H9 (cell line): ENCODE data around the gene TFEB. TPM values are rescaled to one million over a fixed set of nuclear protein-coding genes. Genes with fewer than 3 reads are reported as not detected.

Experiments
- DNase-seq: peaks from one replicate; pipeline ENCODE4 v3.0.0-alpha.2; 2017
- H2AFZ ChIP-seq: one replicate; pipeline ENCODE4 v1.6.1; 2013; ENCODE audit warnings: mild to moderate bottlenecking, low read length, control low read depth, moderate library complexity
- H2AK5ac ChIP-seq: 2 replicates; pipeline ENCODE4 v1.6.1; 2013; ENCODE audit warnings: low read length, control low read depth, mixed read lengths; ENCODE audit not compliant: insufficient read length
- H2BK120ac ChIP-seq: one replicate; pipeline ENCODE4 v1.6.1; 2013; ENCODE audit warnings: low read depth, mild to moderate bottlenecking, low read length, control low read depth, inconsistent platforms; ENCODE audit not compliant: poor library complexity, severe bottlenecking
- H2BK12ac ChIP-seq: 2 replicates; pipeline ENCODE4 v1.6.1; 2013; ENCODE audit warnings: low read length, control low read depth, mixed read lengths, low read depth; ENCODE audit not compliant: insufficient read length
- H2BK15ac ChIP-seq: 2 replicates; pipeline ENCODE4 v1.6.1; 2013; ENCODE audit warnings: low read depth, low read length, control low read depth
- H2BK20ac ChIP-seq: one replicate; pipeline ENCODE4 v1.6.1; 2013; ENCODE audit warnings: low read depth, mild to moderate bottlenecking, low read length, control low read depth, inconsistent platforms; ENCODE audit not compliant: poor library complexity, severe bottlenecking
- H2BK5ac ChIP-seq: 2 replicates; pipeline ENCODE4 v1.6.1; 2013; ENCODE audit warnings: low read length, control low read depth, mixed read lengths; ENCODE audit not compliant: insufficient read length
- H3K14ac ChIP-seq: 2 replicates; pipeline ENCODE4 v1.6.1; 2013; ENCODE audit warnings: low read length, control low read depth; ENCODE audit not compliant: insufficient read depth
- H3K18ac ChIP-seq: 2 replicates; pipeline ENCODE4 v1.6.1; 2013; ENCODE audit warnings: low read depth, mild to moderate bottlenecking, mixed read lengths, low read length, control low read depth; ENCODE audit not compliant: insufficient read length
- H3K23ac ChIP-seq: 2 replicates; pipeline ENCODE4 v1.6.1; 2013; ENCODE audit warnings: low read length, control low read depth, mixed read lengths, low read depth; ENCODE audit not compliant: insufficient read length
- H3K23me2 ChIP-seq: 2 replicates; pipeline ENCODE4 v1.6.1; 2013; ENCODE audit warnings: low read depth, mild to moderate bottlenecking, mixed read lengths, low read length, control low read depth; ENCODE audit not compliant: insufficient read length, poor library complexity, severe bottlenecking
- H3K27ac ChIP-seq: 2 replicates; pipeline ENCODE4 v1.5.1; 2013; ENCODE audit warnings: low read length, control low read depth, mixed read lengths, low read depth; ENCODE audit not compliant: insufficient read length
- H3K27me3 ChIP-seq: 2 replicates; pipeline ENCODE4 v1.6.1; 2013; ENCODE audit warnings: low read length, control low read depth, inconsistent platforms; ENCODE audit not compliant: insufficient read depth
- H3K4ac ChIP-seq: 2 replicates; pipeline ENCODE4 v1.6.1; 2013; ENCODE audit warnings: low read depth, mild to moderate bottlenecking, control low read depth, inconsistent platforms, low read length, moderate library complexity
- H3K4me1 ChIP-seq: 2 replicates; pipeline ENCODE4 v1.6.1; 2013; ENCODE audit warnings: low read length, control low read depth, inconsistent platforms; ENCODE audit not compliant: insufficient read depth
- H3K4me2 ChIP-seq: 2 replicates; pipeline ENCODE4 v1.6.1; 2013; ENCODE audit warnings: low read length, control low read depth, mixed read lengths; ENCODE audit not compliant: insufficient read length, insufficient read depth
- H3K56ac ChIP-seq: 2 replicates; pipeline ENCODE4 v1.6.1; 2013; ENCODE audit warnings: low read depth, mild to moderate bottlenecking, mixed read lengths, low read length, control low read depth; ENCODE audit not compliant: insufficient read length
- H3K79me1 ChIP-seq: 2 replicates; pipeline ENCODE4 v1.6.1; 2013; ENCODE audit warnings: low read depth, mild to moderate bottlenecking, moderate library complexity, low read length, control low read depth, inconsistent platforms; ENCODE audit not compliant: insufficient read depth, poor library complexity, severe bottlenecking
- H3K79me2 ChIP-seq: 2 replicates; pipeline ENCODE4 v1.6.1; 2013; ENCODE audit warnings: low read length, control low read depth, inconsistent platforms; ENCODE audit not compliant: insufficient read depth
- H3K9ac ChIP-seq: 2 replicates; pipeline ENCODE4 v1.6.1; 2013; ENCODE audit warnings: low read length, control low read depth, mixed read lengths; ENCODE audit not compliant: insufficient read length; ENCODE audit errors: extremely low read depth
- H3K9me3 ChIP-seq: one replicate; pipeline ENCODE4 v1.6.1; 2013; ENCODE audit warnings: low read depth, low read length, inconsistent platforms; ENCODE audit not compliant: control insufficient read depth
- H3T11ph ChIP-seq: one replicate; pipeline ENCODE4 v1.6.1; 2013; ENCODE audit warnings: mild to moderate bottlenecking, low read length, control low read depth, inconsistent platforms
- H4K20me1 ChIP-seq: one replicate; pipeline ENCODE4 v1.6.1; 2013; ENCODE audit not compliant: control insufficient read depth, insufficient read length, insufficient read depth
- H4K5ac ChIP-seq: 2 replicates; pipeline ENCODE4 v1.6.1; 2013; ENCODE audit warnings: low read depth, mild to moderate bottlenecking, mixed read lengths, low read length, control low read depth; ENCODE audit not compliant: insufficient read length
- H4K8ac ChIP-seq: replicated peaks from 2 replicates; pipeline ENCODE4 v1.6.1; 2013; ENCODE audit warnings: low read length, control low read depth, mixed read lengths, low read depth; ENCODE audit not compliant: insufficient read length
- H4K91ac ChIP-seq: 2 replicates; pipeline ENCODE4 v1.6.1; 2013; ENCODE audit warnings: low read depth, mild to moderate bottlenecking, moderate library complexity, mixed read lengths, low read length, control low read depth; ENCODE audit not compliant: insufficient read length
- H3K27ac Mint-ChIP-seq, 3 experiments: 2 replicates in 2 of 3; 3 replicates in 1 of 3; pipeline ENCODE4 v1.8.0; 2020 to 2021; ENCODE audit warnings: mixed read lengths in 3 of 3, mild to moderate bottlenecking in 1 of 3, moderate library complexity in 1 of 3
- H3K27me3 Mint-ChIP-seq: 2 replicates; pipeline ENCODE4 v1.8.0; 2021; ENCODE audit warnings: low read depth, mild to moderate bottlenecking, moderate library complexity, mixed read lengths
- H3K36me3 Mint-ChIP-seq, 3 experiments: 2 replicates in 2 of 3; 3 replicates in 1 of 3; pipeline ENCODE4 v1.8.0; 2020 to 2021; ENCODE audit warnings: low read depth in 3 of 3, mixed read lengths in 3 of 3; ENCODE audit not compliant: insufficient read depth in 1 of 3
- H3K4me1 Mint-ChIP-seq, 2 experiments: 2 replicates each; pipeline ENCODE4 v1.8.0; 2020; ENCODE audit warnings: mixed read lengths in 2 of 2
- H3K4me3 Mint-ChIP-seq, 2 experiments: 2 replicates in 1 of 2; 3 replicates in 1 of 2; pipeline ENCODE4 v1.8.0; 2020 to 2021; ENCODE audit warnings: mild to moderate bottlenecking in 2 of 2, mixed read lengths in 2 of 2, moderate library complexity in 1 of 2
- H3K9me3 Mint-ChIP-seq, 2 experiments: 2 replicates in 1 of 2; 3 replicates in 1 of 2; pipeline ENCODE4 v1.8.0; 2020; ENCODE audit warnings: mild to moderate bottlenecking in 2 of 2, mixed read lengths in 2 of 2, moderate library complexity in 1 of 2
- CTCF ChIP-seq: fragments of 200-600 bp; sonication (generic); conservative IDR thresholded peaks from 3 replicates; pipeline ENCODE4 v1.8.0; 2021; ENCODE audit warnings: antibody characterized with exemption, mild to moderate bottlenecking
- WGBS: extraction: QIAGEN DNeasy Blood & Tissue Kit; methylation state at CpG from one replicate; pipeline ENCODE4 v1.1.7; 2013; ENCODE audit warnings: missing lambda C conversion rate, low lambda C conversion rate, mixed read lengths; ENCODE audit not compliant: insufficient read length; ENCODE audit errors: extremely low coverage; 5-methylcytosine and 5-hydroxymethylcytosine counted together
- total RNA-seq: library from RNA; stranded (reverse); gene quantifications from 2 replicates; pipeline ENCODE4 v1.2.1, GENCODE V29; 2021

Gene TFEB
- total RNA-seq, 1 experiment from 2014 or later = 1.2 TPM

GRCh38 chr6:41719436-41720261, 15.8 kb downstream of the TFEB start:
- no peak for DNase-seq
- no peak overlapping the region for H2AFZ ChIP-seq
- H3K27ac ChIP-seq = no peak overlapping the region
- H2BK120ac ChIP-seq = no peak overlapping the region
- no peak overlapping the region for H2BK15ac ChIP-seq
- no peak overlapping the region for H2BK5ac ChIP-seq
- no peaks in the 10 kb centered on the region for H3K9me3 ChIP-seq
- H3K79me2 ChIP-seq = no peaks in the 10 kb centered on the region; the same call in 1 of the 2 replicates
- H4K91ac ChIP-seq = no peak overlapping the region
- H3K23me2 ChIP-seq = no peaks in the 10 kb centered on the region
- no peaks in the 10 kb centered on the region for H3K36me3 Mint-ChIP-seq
- H3K56ac ChIP-seq = no peak overlapping the region
- H3K9me3 Mint-ChIP-seq = no peaks in the 10 kb centered on the region
- H3K18ac ChIP-seq = no peak overlapping the region
- WGBS = no CpG with 5 or more reads among the region's 7 CpGs
- no peaks in the 10 kb centered on the region for H4K20me1 ChIP-seq
- H3K4me2 ChIP-seq = no peak overlapping the region
- no peaks in the 10 kb centered on the region for H3K79me1 ChIP-seq
- no peak for TF ChIP-seq CTCF
- H4K5ac ChIP-seq = no peak overlapping the region
- peaks cover 4% of the 10 kb centered on the region; the same call in 1 of the 2 replicates for H3K27me3 Mint-ChIP-seq
- H3K14ac ChIP-seq = no peak overlapping the region
- H3K23ac ChIP-seq = no peak overlapping the region
- no peak overlapping the region for H4K8ac ChIP-seq
- no peaks in the 10 kb centered on the region for H3K27me3 ChIP-seq
- no peak overlapping the region for H2BK20ac ChIP-seq
- no peak overlapping the region for H3K9ac ChIP-seq
- no peak overlapping the region for H2BK12ac ChIP-seq
- H3T11ph ChIP-seq = no peak overlapping the region
- no peak overlapping the region for H3K4me3 Mint-ChIP-seq
- H2AK5ac ChIP-seq = no peak overlapping the region
- H3K4ac ChIP-seq = no peak overlapping the region
- H3K4me1 ChIP-seq = no peaks in the 10 kb centered on the region
- no peak overlapping the region for H3K27ac Mint-ChIP-seq
- H3K4me1 Mint-ChIP-seq = peaks cover 9 to 20% of the 10 kb centered on the region in 2 experiments
